DND-41 (cell line): ENCODE results near the gene TCF20.

ENCODE experiments used
- ATAC-seq: fragments of 200-7000 bp; cut with Tn5 transposase; 3 replicates; pipeline ENCODE4 v1.9.1; 2021; ENCODE audit warnings: low read depth; ENCODE audit not compliant: insufficient read depth
- DNase-seq: peaks from one replicate; pipeline ENCODE4 v3.0.0-alpha.2; 2020
- H2AFZ ChIP-seq: 2 replicates; pipeline ENCODE4 v1.6.0; 2012; ENCODE audit warnings: low read depth, low read length
- H3K27ac ChIP-seq: 2 replicates; pipeline ENCODE4 v1.5.1; 2012; ENCODE audit warnings: low read length, inconsistent platforms
- H3K27me3 ChIP-seq: fragments of 200-600 bp; sonication (generic); 2 replicates; pipeline ENCODE4 v1.6.0; 2012; ENCODE audit warnings: low read length, mild to moderate bottlenecking, inconsistent platforms; ENCODE audit not compliant: insufficient read depth, poor library complexity
- H3K36me3 ChIP-seq: 2 replicates; pipeline ENCODE4 v1.5.1; 2012; ENCODE audit warnings: low read length, inconsistent platforms; ENCODE audit not compliant: insufficient read depth
- H3K4me1 ChIP-seq: 2 replicates; pipeline ENCODE4 v1.5.1; 2012; ENCODE audit warnings: mild to moderate bottlenecking, low read length; ENCODE audit not compliant: insufficient read depth
- H3K4me2 ChIP-seq: 2 replicates; pipeline ENCODE4 v1.6.0; 2012; ENCODE audit warnings: mild to moderate bottlenecking, moderate library complexity, low read length, inconsistent platforms; ENCODE audit not compliant: insufficient read depth
- H3K4me3 ChIP-seq, 2 experiments: fragments of 200-600 bp in 1 of 2; shearing (Covaris generic) in 1 of 2; 2 replicates each; pipeline ENCODE4 v1.5.1; 2012 to 2016; ENCODE audit warnings: inconsistent platforms in 2 of 2, low read length in 2 of 2, mild to moderate bottlenecking in 2 of 2, low read depth in 1 of 2, moderate library complexity in 1 of 2
- H3K79me2 ChIP-seq: 2 replicates; pipeline ENCODE4 v1.6.0; 2012; ENCODE audit warnings: low read length, inconsistent platforms; ENCODE audit not compliant: insufficient read depth
- H3K9ac ChIP-seq: 2 replicates; pipeline ENCODE4 v1.6.0; 2012; ENCODE audit warnings: low read depth, mild to moderate bottlenecking, inconsistent platforms, low read length, moderate library complexity
- H3K9me3 ChIP-seq: 2 replicates; pipeline ENCODE4 v1.5.1; 2012; ENCODE audit warnings: low read length, moderate library complexity, mild to moderate bottlenecking, inconsistent platforms; ENCODE audit not compliant: insufficient read depth, severe bottlenecking
- H4K20me1 ChIP-seq: 2 replicates; pipeline ENCODE4 v1.6.0; 2012; ENCODE audit warnings: low read length; ENCODE audit not compliant: insufficient read depth
- CTCF ChIP-seq: IDR thresholded peaks from 2 replicates; pipeline ENCODE4 v1.5.1; 2012; ENCODE audit warnings: borderline replicate concordance, low read length, moderate library complexity, mild to moderate bottlenecking; ENCODE audit not compliant: poor library complexity, severe bottlenecking; ENCODE audit errors: extremely low read depth
- EZH2 ChIP-seq: IDR thresholded peaks from 3 replicates; pipeline ENCODE4 v1.6.1; 2012; ENCODE audit warnings: borderline replicate concordance, low read depth, mild to moderate bottlenecking, moderate library complexity, low read length, inconsistent platforms; ENCODE audit not compliant: severe bottlenecking

Gene TCF20

GRCh38 chr22:42248995-42249394 lies 21.5 kb downstream of the TCF20 start:
- no peaks in the 10 kb centered on the region for H3K4me1 ChIP-seq
- H3K27me3 ChIP-seq = no peaks in the 10 kb centered on the region
- no peak overlapping the region for H2AFZ ChIP-seq
- H3K4me3 ChIP-seq = no peak overlapping the region
- peaks cover 72% of the 10 kb centered on the region; the same call in 1 of the 2 replicates for H4K20me1 ChIP-seq
- DNase-seq (no peak), ATAC-seq (no peak)
- no peak for TF ChIP-seq CTCF
- TF ChIP-seq EZH2 = no peak
- no peak overlapping the region for H3K4me2 ChIP-seq
- H3K9ac ChIP-seq = no peak overlapping the region
- H3K9me3 ChIP-seq = no peaks in the 10 kb centered on the region
- H3K36me3 ChIP-seq = peaks cover 24% of the 10 kb centered on the region
- H3K27ac ChIP-seq = no peak overlapping the region
- H3K79me2 ChIP-seq = peaks cover 98% of the 10 kb centered on the region

- Histone ChIP-seq H3K9me3 (no peaks in the 10 kb centered on the region), H3K4me3 (no peak overlapping the region), H3K27me3 (no peaks in the 10 kb centered on the region), H4K20me1 (peaks cover 76% of the 10 kb centered on the region; the same call in 1 of the 2 replicates), H3K4me1 (no peaks in the 10 kb centered on the region), H3K9ac (no peak overlapping the region), H2AFZ (no peak overlapping the region), H3K27ac (no peak overlapping the region), H3K79me2 (peaks cover 100% of the 10 kb centered on the region), H3K4me2 (no peak overlapping the region), H3K36me3 (peaks cover 27% of the 10 kb centered on the region)
- no peak for DNase-seq
- no peak for ATAC-seq
- TF ChIP-seq EZH2 = no peak
- TF ChIP-seq CTCF = no peak
Measured at GRCh38 chr22:42247596-42247995, 22.9 kb downstream of the TCF20 start.

GRCh38 chr22:42243802-42244060 lies 26.7 kb downstream of the TCF20 start:
- ATAC-seq = no peak
- Histone ChIP-seq H4K20me1 (peaks cover 62% of the 10 kb centered on the region), H3K27me3 (no peaks in the 10 kb centered on the region), H2AFZ (no peak overlapping the region), H3K27ac (no peak overlapping the region), H3K4me3 (no peak overlapping the region), H3K9ac (no peak overlapping the region), H3K4me1 (no peaks in the 10 kb centered on the region), H3K36me3 (peaks cover 39% of the 10 kb centered on the region), H3K79me2 (peaks cover 99% of the 10 kb centered on the region), H3K4me2 (no peak overlapping the region), H3K9me3 (peaks cover 2% of the 10 kb centered on the region)
- no peak for TF ChIP-seq EZH2
- no peak for TF ChIP-seq CTCF
- no peak for DNase-seq

GRCh38 chr22:42236848-42237247 lies 33.6 kb downstream of the TCF20 start:
- no peak overlapping the region for H3K27ac ChIP-seq
- DNase-seq (no peak), ATAC-seq (no peak)
- no peaks in the 10 kb centered on the region for H3K27me3 ChIP-seq
- H3K36me3 ChIP-seq = peaks cover 17% of the 10 kb centered on the region
- H3K79me2 ChIP-seq = peaks cover 99% of the 10 kb centered on the region
- H3K4me3 ChIP-seq = no peak overlapping the region
- peaks cover 55% of the 10 kb centered on the region for H4K20me1 ChIP-seq
- no peak overlapping the region for H3K9ac ChIP-seq
- peaks cover 10% of the 10 kb centered on the region for H3K9me3 ChIP-seq
- H2AFZ ChIP-seq = no peak overlapping the region
- H3K4me1 ChIP-seq = no peaks in the 10 kb centered on the region
- H3K4me2 ChIP-seq = no peak overlapping the region
- TF ChIP-seq CTCF = no peak
- no peak for TF ChIP-seq EZH2
